Karpas-422 (cell line): ENCODE results near the gene THSD7B. TPM values are rescaled to one million over a fixed set of nuclear protein-coding genes. Genes with fewer than 3 reads are reported as not detected.

Experiments used
- DNase-seq: peaks from one replicate; pipeline ENCODE4 v3.0.0-alpha.2; 2015
- H2AFZ ChIP-seq: fragments of 200-600 bp; sonication (generic); 2 replicates; pipeline ENCODE4 v1.6.1; 2014; ENCODE audit warnings: antibody characterized with exemption, low read length, mixed read lengths
- H3K27ac ChIP-seq: fragments of 200-600 bp; sonication (generic); 2 replicates; pipeline ENCODE4 v1.5.1; 2014; ENCODE audit warnings: mild to moderate bottlenecking, low read length, moderate library complexity
- H3K27me3 ChIP-seq: fragments of 200-600 bp; sonication (generic); 2 replicates; pipeline ENCODE4 v1.6.1; 2014; ENCODE audit warnings: low read length, mixed read lengths
- H3K36me3 ChIP-seq: fragments of 200-600 bp; sonication (generic); 2 replicates; pipeline ENCODE4 v1.6.1; 2014; ENCODE audit warnings: low read length, mixed read lengths; ENCODE audit not compliant: insufficient read depth
- H3K4me1 ChIP-seq: fragments of 200-600 bp; sonication (generic); 2 replicates; pipeline ENCODE4 v1.6.1; 2014; ENCODE audit warnings: mild to moderate bottlenecking, low read length, mixed read lengths
- H3K4me2 ChIP-seq: fragments of 200-600 bp; sonication (generic); 2 replicates; pipeline ENCODE4 v1.6.1; 2014; ENCODE audit warnings: low read length, low read depth, mild to moderate bottlenecking; ENCODE audit not compliant: poor library complexity, severe bottlenecking
- H3K4me3 ChIP-seq: fragments of 200-600 bp; sonication (generic); 2 replicates; pipeline ENCODE4 v1.5.1; 2014; ENCODE audit warnings: mild to moderate bottlenecking, antibody characterized with exemption, low read length, mixed read lengths
- H3K79me2 ChIP-seq: fragments of 200-600 bp; sonication (generic); 2 replicates; pipeline ENCODE4 v1.6.1; 2014; ENCODE audit warnings: mild to moderate bottlenecking, low read length, mixed read lengths
- H3K9ac ChIP-seq: fragments of 200-600 bp; sonication (generic); 2 replicates; pipeline ENCODE4 v1.6.0; 2014; ENCODE audit warnings: low read length
- H3K9me2 ChIP-seq: fragments of 200-600 bp; sonication (generic), shearing (Covaris generic); replicated peaks from 2 replicates; pipeline ENCODE4 v1.6.0; 2014; ENCODE audit warnings: mild to moderate bottlenecking, low read length, moderate library complexity; ENCODE audit not compliant: insufficient read depth
- H3K9me3 ChIP-seq: fragments of 300-700, 200-600 bp; sonication (generic); 2 replicates; pipeline ENCODE4 v1.6.1; 2014; ENCODE audit warnings: low read length, mixed read lengths
- H4K20me1 ChIP-seq: fragments of 200-600 bp; sonication (generic); 2 replicates; pipeline ENCODE4 v1.6.1; 2014; ENCODE audit warnings: mild to moderate bottlenecking, antibody characterized with exemption, low read length, low read depth; ENCODE audit not compliant: insufficient read depth
- total RNA-seq: library from RNA; depleted of rRNA; stranded (reverse); fragments of >200 nt; shearing (Covaris generic); gene quantifications from 2 replicates; pipeline ENCODE4 v1.2.3, GENCODE V29; 2014; ENCODE audit warnings: low replicate concordance

THSD7B gene
- total RNA-seq, 1 experiment from 2014 or later: not detected

GRCh38 chr2:136891100-136891499 lies 125.8 kb downstream of the THSD7B start:
- Histone ChIP-seq H3K9ac (no peak overlapping the region), H3K9me3 (peaks cover 4% of the 10 kb centered on the region; the same call in 1 of the 2 replicates), H3K27ac (no peak overlapping the region), H2AFZ (no peak overlapping the region), H3K4me2 (no peak overlapping the region), H3K4me1 (no peaks in the 10 kb centered on the region), H3K79me2 (no peaks in the 10 kb centered on the region), H4K20me1 (no peaks in the 10 kb centered on the region), H3K4me3 (no peak overlapping the region), H3K27me3 (no peaks in the 10 kb centered on the region), H3K9me2 (no peaks in the 10 kb centered on the region), H3K36me3 (no peaks in the 10 kb centered on the region)
- DNase-seq: no peak

DNA sequence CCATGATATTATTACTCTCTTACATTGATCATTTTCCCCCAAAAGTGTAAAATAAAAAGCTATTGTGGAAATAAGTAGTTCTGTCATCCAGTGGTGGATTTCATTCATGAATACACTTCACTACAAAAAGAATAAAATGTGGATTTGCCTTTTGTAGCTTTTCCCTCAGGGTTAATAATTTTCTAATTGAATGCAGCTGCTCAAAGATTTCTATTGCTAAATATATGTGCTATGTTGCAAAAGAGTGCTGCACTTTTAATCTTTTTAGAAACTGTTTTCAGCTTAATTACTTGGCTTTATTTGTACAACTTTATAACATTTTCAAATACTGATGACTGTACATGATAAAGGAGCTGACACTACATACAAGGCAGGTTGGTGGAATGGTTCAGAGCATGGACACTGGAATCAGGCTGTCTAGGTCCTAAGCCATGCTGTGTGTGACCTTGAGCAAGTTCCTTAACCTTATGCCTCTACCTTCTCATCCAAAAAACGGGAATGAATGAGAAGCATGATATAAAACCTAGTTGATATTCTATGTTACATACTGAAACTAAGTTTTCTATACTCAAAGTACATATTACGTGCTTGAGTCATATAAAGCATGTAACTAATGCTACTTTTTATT lies 128.8 kb downstream of the THSD7B start:
- no peaks in the 10 kb centered on the region; the same call in 1 of the 2 replicates for H3K9me3 ChIP-seq
- H3K27ac ChIP-seq: no peak overlapping the region
- H3K9me2 ChIP-seq: no peaks in the 10 kb centered on the region
- no peak for DNase-seq
- H3K36me3 ChIP-seq: no peaks in the 10 kb centered on the region
- H3K79me2 ChIP-seq: no peaks in the 10 kb centered on the region
- H3K4me3 ChIP-seq: no peak overlapping the region
- no peak overlapping the region for H3K9ac ChIP-seq
- no peaks in the 10 kb centered on the region for H3K27me3 ChIP-seq
- H2AFZ ChIP-seq: no peak overlapping the region
- no peak overlapping the region for H3K4me2 ChIP-seq
- H4K20me1 ChIP-seq: no peaks in the 10 kb centered on the region
- no peaks in the 10 kb centered on the region for H3K4me1 ChIP-seq

DNA sequence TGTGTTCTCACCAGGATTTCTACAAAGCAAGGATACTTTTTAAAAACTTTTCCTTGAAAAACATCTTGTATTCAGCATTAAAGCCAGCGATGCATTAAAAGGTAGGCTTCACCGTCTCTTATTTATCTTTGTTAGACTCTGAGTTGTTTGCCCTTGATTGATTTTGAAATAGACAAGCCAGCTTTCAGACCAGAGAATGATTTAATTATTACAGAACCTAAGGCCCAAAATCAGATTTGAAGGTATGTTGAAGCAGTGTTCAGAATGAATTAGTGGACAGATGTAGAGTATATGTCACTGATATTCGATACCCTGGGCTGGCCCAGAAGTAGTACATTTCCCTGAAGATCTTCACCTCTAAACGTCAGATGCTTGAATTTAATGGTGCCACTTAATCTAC lies 136.4 kb downstream of the THSD7B start:
- H3K4me1 ChIP-seq: no peaks in the 10 kb centered on the region
- no peaks in the 10 kb centered on the region for H4K20me1 ChIP-seq
- no peak overlapping the region for H3K4me3 ChIP-seq
- no peaks in the 10 kb centered on the region for H3K79me2 ChIP-seq
- H3K9me2 ChIP-seq: no peaks in the 10 kb centered on the region
- H3K9ac ChIP-seq: no peak overlapping the region
- no peaks in the 10 kb centered on the region for H3K9me3 ChIP-seq
- no peak overlapping the region for H3K4me2 ChIP-seq
- H3K36me3 ChIP-seq: no peaks in the 10 kb centered on the region
- H3K27ac ChIP-seq: no peak overlapping the region
- no peak overlapping the region for H2AFZ ChIP-seq
- no peaks in the 10 kb centered on the region for H3K27me3 ChIP-seq
- DNase-seq: no peak

DNA sequence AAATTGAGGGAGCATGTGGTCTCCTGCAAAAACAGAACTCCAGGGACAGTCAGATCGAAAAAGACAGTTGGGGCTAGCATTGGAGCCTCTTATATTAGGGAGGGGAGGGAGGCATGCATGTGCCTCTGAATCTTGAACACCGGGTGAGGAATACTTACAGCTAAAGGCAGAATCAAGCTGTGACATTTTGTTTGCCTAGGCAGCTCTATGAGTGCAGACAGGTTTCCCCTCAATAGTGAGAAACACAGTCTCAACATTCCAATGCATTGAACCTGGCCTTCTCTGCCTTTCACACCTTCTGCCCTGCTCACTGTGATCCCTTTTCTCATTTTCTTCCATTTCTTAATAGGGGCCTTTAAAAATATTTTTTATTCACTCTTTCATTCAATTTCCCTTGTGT lies 140.4 kb downstream of the THSD7B start:
- H3K9ac ChIP-seq: no peak overlapping the region
- H3K79me2 ChIP-seq: no peaks in the 10 kb centered on the region
- no peak overlapping the region for H3K27ac ChIP-seq
- no peak overlapping the region for H3K4me2 ChIP-seq
- no peaks in the 10 kb centered on the region for H4K20me1 ChIP-seq
- DNase-seq: no peak
- no peak overlapping the region for H3K4me3 ChIP-seq
- H2AFZ ChIP-seq: no peak overlapping the region
- no peaks in the 10 kb centered on the region for H3K27me3 ChIP-seq
- H3K9me2 ChIP-seq: no peaks in the 10 kb centered on the region
- H3K4me1 ChIP-seq: no peaks in the 10 kb centered on the region
- H3K36me3 ChIP-seq: no peaks in the 10 kb centered on the region
- H3K9me3 ChIP-seq: no peaks in the 10 kb centered on the region

DNA sequence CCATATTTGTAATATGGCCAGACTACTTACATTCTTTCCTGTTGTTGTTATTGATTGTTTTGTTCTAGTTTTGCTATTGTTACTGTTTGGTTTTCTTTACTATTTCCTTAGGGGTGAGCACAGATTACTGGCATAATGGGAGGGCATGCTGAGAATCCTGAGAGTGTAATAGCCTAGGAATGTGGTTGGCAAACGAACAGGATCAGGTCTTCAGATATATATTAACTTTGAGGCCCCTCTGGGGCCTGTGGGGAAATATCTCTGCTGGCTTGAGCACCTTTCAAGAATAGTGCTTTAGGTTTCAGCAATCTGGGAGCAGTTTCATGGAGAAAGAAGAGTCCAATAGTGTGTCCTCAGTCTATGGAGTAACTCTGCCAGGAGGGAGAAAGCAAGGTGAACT lies 144.4 kb downstream of the THSD7B start:
- H3K4me2 ChIP-seq: no peak overlapping the region

GRCh38 chr2:136916131-136916530 lies 150.8 kb downstream of the THSD7B start:
- Histone ChIP-seq H3K9me2 (no peaks in the 10 kb centered on the region), H3K36me3 (no peaks in the 10 kb centered on the region), H4K20me1 (no peaks in the 10 kb centered on the region), H3K79me2 (no peaks in the 10 kb centered on the region), H3K4me1 (no peaks in the 10 kb centered on the region), H3K4me2 (no peak overlapping the region), H3K9me3 (no peaks in the 10 kb centered on the region), H3K27me3 (no peaks in the 10 kb centered on the region), H3K9ac (no peak overlapping the region), H2AFZ (no peak overlapping the region), H3K27ac (no peak overlapping the region), H3K4me3 (no peak overlapping the region)
- no peak for DNase-seq

More for the DNA sequence above, 144.4 kb downstream of the THSD7B start:
- DNase-seq: no peak
- Histone ChIP-seq H4K20me1 (no peaks in the 10 kb centered on the region), H3K9me2 (no peaks in the 10 kb centered on the region), H3K27ac (no peak overlapping the region), H3K9me3 (no peaks in the 10 kb centered on the region), H3K27me3 (no peaks in the 10 kb centered on the region), H3K79me2 (no peaks in the 10 kb centered on the region), H2AFZ (no peak overlapping the region), H3K9ac (no peak overlapping the region), H3K36me3 (no peaks in the 10 kb centered on the region), H3K4me3 (no peak overlapping the region), H3K4me1 (no peaks in the 10 kb centered on the region)

DNA sequence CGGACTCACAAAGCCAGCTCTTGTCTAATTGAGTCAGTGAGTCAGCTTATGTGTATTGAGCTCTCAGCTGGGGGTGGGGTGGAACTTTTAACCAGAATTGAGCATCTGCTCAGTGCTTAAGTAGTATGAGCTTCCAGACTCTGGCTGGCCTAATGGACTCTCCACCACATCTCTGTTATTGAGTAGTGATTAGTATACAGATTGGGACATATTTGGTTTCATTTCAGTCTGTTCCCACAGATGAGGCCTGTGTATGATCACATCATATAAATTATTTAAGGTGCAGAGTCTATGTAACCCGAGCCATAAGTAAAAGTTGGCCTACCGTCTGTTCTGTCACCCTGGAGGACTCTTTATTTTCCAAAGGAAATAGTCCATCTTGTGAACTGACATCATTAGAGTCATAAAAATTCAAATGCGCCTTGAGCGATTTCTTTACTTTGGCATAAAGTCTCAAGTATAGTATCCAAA lies 152.1 kb downstream of the THSD7B start:
- no peaks in the 10 kb centered on the region for H3K9me3 ChIP-seq
- no peak for DNase-seq
- H3K4me1 ChIP-seq: no peaks in the 10 kb centered on the region
- no peak overlapping the region for H3K4me3 ChIP-seq
- no peaks in the 10 kb centered on the region for H3K9me2 ChIP-seq
- no peaks in the 10 kb centered on the region for H3K27me3 ChIP-seq
- H2AFZ ChIP-seq: no peak overlapping the region
- no peak overlapping the region for H3K4me2 ChIP-seq
- H3K9ac ChIP-seq: no peak overlapping the region
- H3K79me2 ChIP-seq: no peaks in the 10 kb centered on the region
- no peak overlapping the region for H3K27ac ChIP-seq
- no peaks in the 10 kb centered on the region for H4K20me1 ChIP-seq
- no peaks in the 10 kb centered on the region for H3K36me3 ChIP-seq

DNA sequence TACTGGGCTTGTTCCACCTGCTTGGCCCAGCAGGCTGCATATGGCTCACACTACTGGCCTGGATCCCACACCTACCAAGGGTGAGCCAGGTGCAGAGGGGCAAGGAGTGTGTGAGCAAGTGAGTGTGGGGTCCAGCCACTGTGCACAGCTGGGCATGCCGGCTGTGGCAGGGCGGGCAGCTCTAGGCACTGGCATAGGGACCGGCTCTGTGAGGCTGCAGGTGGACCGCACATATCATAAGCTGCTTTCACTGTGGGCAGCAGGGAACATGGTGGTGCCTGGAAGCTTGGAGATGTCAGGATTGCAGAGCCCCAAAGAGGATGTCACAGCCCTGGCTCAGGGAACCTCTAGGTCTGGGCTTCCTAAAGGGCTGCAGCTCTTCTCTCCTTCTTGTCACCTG lies 154.3 kb downstream of the THSD7B start:
- Histone ChIP-seq H3K79me2 (no peaks in the 10 kb centered on the region), H2AFZ (no peak overlapping the region), H3K9me3 (no peaks in the 10 kb centered on the region), H3K4me3 (no peak overlapping the region), H3K27me3 (no peaks in the 10 kb centered on the region), H3K9ac (no peak overlapping the region), H3K4me2 (no peak overlapping the region), H3K4me1 (no peaks in the 10 kb centered on the region), H4K20me1 (no peaks in the 10 kb centered on the region), H3K36me3 (no peaks in the 10 kb centered on the region), H3K27ac (no peak overlapping the region), H3K9me2 (no peaks in the 10 kb centered on the region)
- no peak for DNase-seq
